Gastrocnemius medialis (tissue), 4 donors: ENCODE measurements around the gene CCDC27. TPM values are rescaled to one million over a fixed set of nuclear protein-coding genes. Genes with fewer than 3 reads are reported as not detected.

Source experiments
- ATAC-seq, 2 donors: fragments of 150-250 bp; one replicate each; pipeline ENCODE4 v1.9.1; 2016
- DNase-seq, 2 donors: peaks; one replicate each; pipeline ENCODE4 v3.0.0-alpha.2; 2019
- H3K27ac ChIP-seq, 4 donors: fragments of 200-600 bp; sonication (generic); 1 replicate in 1 of 4; 2 replicates in 3 of 4; pipeline ENCODE4 v1.5.1; 2016 to 2018; ENCODE audit warnings: mild to moderate bottlenecking in 2 of 4, moderate library complexity in 1 of 4
- H3K27me3 ChIP-seq, 3 donors: fragments of 200-600 bp; sonication (generic) in 2 of 3; 1 replicate in 1 of 3; 2 replicates in 2 of 3; pipeline versions ENCODE4 v1.5.1 to v1.6.0; 2016 to 2019; ENCODE audit warnings: mild to moderate bottlenecking in 1 of 3, moderate library complexity in 1 of 3
- H3K36me3 ChIP-seq, 2 donors: fragments of 200-600 bp; sonication (generic) in 1 of 2; one replicate each; pipeline ENCODE4 v1.5.1; 2017 to 2018
- H3K4me1 ChIP-seq, 2 donors: fragments of 200-600 bp; sonication (generic) in 1 of 2; one replicate each; pipeline ENCODE4 v1.5.1; 2016 to 2017; ENCODE audit warnings: mild to moderate bottlenecking in 2 of 2
- H3K4me3 ChIP-seq, 4 donors: fragments of 200-600 bp; sonication (generic) in 3 of 4; 1 replicate in 1 of 4; 2 replicates in 3 of 4; pipeline ENCODE4 v1.5.1; 2016 to 2019; ENCODE audit warnings: mild to moderate bottlenecking in 2 of 4
- H3K9me3 ChIP-seq, 3 donors: fragments of 200-600 bp; sonication (generic) in 2 of 3; 1 replicate in 1 of 3; 2 replicates in 2 of 3; pipeline ENCODE4 v1.5.1; 2016 to 2019
- POLR2A ChIP-seq, 2 donors: fragments of 450-650 bp; IDR thresholded peaks; one replicate each; pipeline ENCODE4 v1.6.1; 2017; ENCODE audit warnings: antibody characterized with exemption in 2 of 2, mild to moderate bottlenecking in 2 of 2, moderate library complexity in 2 of 2
- in situ Hi-C, 4 donors: fragments of 200-750 bp; cut with MboI; loops; one replicate each; pipeline versions ENCODE4 v1.15.0 to v1.8.0; 2017; ENCODE audit warnings: low sequenced_read_pairs in 4 of 4
- intact Hi-C: fragments of 100-400 bp; cut with DNase I; formaldehyde crosslinking; loops from one replicate; pipeline ENCODE4 v1.15.1; 2023; ENCODE audit warnings: low total_unique reads
- total RNA-seq, 4 donors: library from RNA; depleted of rRNA; stranded (reverse); fragments of >200 nt; gene quantifications; one replicate each; pipeline versions ENCODE4 v1.1.0 to v1.2.3, GENCODE V29; 2016
- TF ChIP-seq, protein P1 (sequence below), 5 experiments: fragments of 450-650 bp in 3 of 5; fragments of 200-600 bp in 2 of 5; sonication (generic) in 2 of 5; IDR thresholded peaks in 4 of 5; conservative IDR thresholded peaks in 1 of 5; 1 replicate in 4 of 5; 2 replicates in 1 of 5; pipeline ENCODE4 v1.5.1; 2016 to 2019; ENCODE audit warnings: antibody characterized with exemption in 5 of 5, mild to moderate bottlenecking in 3 of 5, moderate library complexity in 3 of 5

Gene CCDC27
- total RNA-seq, 4 donors from 2014 or later, result 0.09 TPM; not detected in 3

DNA sequence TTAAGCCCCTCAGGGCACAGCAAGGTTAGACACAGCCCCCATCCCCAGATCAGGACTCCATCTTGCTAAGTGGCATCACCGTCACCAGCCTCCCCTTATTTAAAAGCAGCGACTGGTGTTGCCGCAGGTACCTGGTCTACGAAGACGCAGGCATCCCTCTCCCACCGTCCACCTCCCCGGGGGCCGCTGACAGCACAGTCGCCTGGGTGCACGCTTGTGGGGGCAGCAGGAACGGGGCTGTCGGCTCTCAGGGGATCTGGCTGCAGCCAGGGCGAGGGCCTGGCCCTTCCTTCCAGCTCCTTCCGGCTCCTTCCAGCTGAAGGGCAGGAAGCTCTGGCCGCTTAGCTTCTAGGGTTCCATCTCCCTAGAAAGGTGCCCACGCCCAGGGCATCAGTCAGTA, 17.6 kb upstream of the CCDC27 start:
- intact Hi-C loops (no loop called here), in situ Hi-C loops (no loop called here)
- H3K27me3 ChIP-seq, result peaks cover 0 to 7% (median 3%) of the 10 kb centered on the region in 3 donors
- H3K4me1 ChIP-seq, result peaks cover 18 to 20% of the 10 kb centered on the region in 2 donors
- ATAC-seq, result no peak
- H3K27ac ChIP-seq, result no peak overlapping the region
- H3K9me3 ChIP-seq, result no peaks in the 10 kb centered on the region
- TF ChIP-seq, protein P1, sequence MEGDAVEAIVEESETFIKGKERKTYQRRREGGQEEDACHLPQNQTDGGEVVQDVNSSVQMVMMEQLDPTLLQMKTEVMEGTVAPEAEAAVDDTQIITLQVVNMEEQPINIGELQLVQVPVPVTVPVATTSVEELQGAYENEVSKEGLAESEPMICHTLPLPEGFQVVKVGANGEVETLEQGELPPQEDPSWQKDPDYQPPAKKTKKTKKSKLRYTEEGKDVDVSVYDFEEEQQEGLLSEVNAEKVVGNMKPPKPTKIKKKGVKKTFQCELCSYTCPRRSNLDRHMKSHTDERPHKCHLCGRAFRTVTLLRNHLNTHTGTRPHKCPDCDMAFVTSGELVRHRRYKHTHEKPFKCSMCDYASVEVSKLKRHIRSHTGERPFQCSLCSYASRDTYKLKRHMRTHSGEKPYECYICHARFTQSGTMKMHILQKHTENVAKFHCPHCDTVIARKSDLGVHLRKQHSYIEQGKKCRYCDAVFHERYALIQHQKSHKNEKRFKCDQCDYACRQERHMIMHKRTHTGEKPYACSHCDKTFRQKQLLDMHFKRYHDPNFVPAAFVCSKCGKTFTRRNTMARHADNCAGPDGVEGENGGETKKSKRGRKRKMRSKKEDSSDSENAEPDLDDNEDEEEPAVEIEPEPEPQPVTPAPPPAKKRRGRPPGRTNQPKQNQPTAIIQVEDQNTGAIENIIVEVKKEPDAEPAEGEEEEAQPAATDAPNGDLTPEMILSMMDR (IDR thresholded peaks at IDR 0.05 in 4 of 5, conservative IDR thresholded peaks at IDR 0.05 in 1 of 5), result no peak
- TF ChIP-seq POLR2A (IDR thresholded peaks at IDR 0.05), result no peak
- no peak for DNase-seq
- H3K4me3 ChIP-seq, result no peak overlapping the region
- H3K36me3 ChIP-seq, result peaks cover 0 to 35% of the 10 kb centered on the region in 2 donors

DNA sequence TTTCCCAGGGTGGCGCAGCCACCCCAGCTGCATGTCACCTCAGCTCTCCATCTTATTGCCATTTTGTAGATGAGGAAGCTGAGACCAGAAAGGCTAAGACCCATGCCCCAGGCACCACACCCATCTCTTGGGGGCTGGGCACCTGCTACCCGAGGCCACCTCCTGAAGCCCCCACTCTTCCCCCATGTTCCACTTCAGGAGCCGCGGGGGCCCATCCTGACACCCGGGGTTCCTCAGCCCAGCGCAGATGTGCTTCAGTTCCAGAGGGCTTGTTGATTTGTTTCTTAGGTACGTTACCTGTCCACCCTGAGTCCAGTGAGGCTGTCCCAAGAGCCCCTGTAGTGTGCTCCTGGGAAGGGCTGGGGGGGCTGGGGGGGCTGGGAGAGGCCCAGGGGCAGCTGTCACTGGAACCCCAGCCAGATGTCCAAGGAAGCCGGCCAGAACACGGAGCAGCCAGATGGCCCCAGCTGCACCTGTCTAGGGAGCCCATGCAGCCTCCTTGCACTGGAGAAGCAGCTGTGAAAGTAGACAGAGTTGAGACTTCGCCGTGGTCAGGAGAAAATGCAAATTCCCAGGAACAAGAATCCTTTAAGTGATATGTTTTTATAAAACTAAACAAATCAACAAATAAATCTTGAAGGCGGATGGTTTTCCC, 17.1 kb upstream of the CCDC27 start:
- Histone ChIP-seq H3K27ac (no peak overlapping the region), H3K36me3 (peaks cover 0 to 40% of the 10 kb centered on the region in 2 donors), H3K9me3 (no peaks in the 10 kb centered on the region), H3K27me3 (peaks cover 0 to 3% (median 0%) of the 10 kb centered on the region in 3 donors), H3K4me1 (peaks cover 18 to 20% of the 10 kb centered on the region in 2 donors), H3K4me3 (no peak overlapping the region)
- DNase-seq (no peak), ATAC-seq (no peak)
- TF ChIP-seq, protein P1 (IDR thresholded peaks at IDR 0.05 in 4 of 5, conservative IDR thresholded peaks at IDR 0.05 in 1 of 5), result no peak
- TF ChIP-seq POLR2A (IDR thresholded peaks at IDR 0.05), result no peak
- in situ Hi-C loops (no loop called here), intact Hi-C loops (no loop called here)

DNA sequence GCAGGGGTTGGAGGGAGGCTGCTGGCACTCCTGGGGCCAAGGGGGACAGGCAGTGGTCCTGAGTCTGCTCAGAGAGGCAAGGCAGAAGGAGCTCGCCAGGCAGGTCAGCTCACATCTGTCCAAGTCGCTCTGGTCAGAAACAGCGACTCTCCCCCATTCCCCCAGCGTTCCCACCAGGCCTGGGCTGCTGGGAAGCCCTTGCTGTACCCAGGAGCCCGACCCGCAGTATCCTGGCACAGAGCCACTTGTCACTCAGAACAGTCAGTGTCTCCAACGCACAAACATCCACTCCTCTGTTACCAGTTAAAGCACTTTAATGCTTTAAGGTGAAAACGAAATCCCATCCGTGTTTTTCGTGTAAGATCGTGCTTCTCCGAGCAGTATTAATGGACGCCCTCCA, 16.6 kb upstream of the CCDC27 start:
- no peak for TF ChIP-seq POLR2A (IDR thresholded peaks at IDR 0.05)
- TF ChIP-seq, protein P1 (IDR thresholded peaks at IDR 0.05 in 4 of 5, conservative IDR thresholded peaks at IDR 0.05 in 1 of 5), result no peak
- no peak overlapping the region for H3K4me3 ChIP-seq
- in situ Hi-C loops (no loop called here), intact Hi-C loops (no loop called here)
- H3K4me1 ChIP-seq, result peaks cover 18 to 20% of the 10 kb centered on the region in 2 donors
- no peaks in the 10 kb centered on the region for H3K9me3 ChIP-seq
- ATAC-seq (no peak), DNase-seq (no peak)
- no peak overlapping the region for H3K27ac ChIP-seq
- no peaks in the 10 kb centered on the region for H3K27me3 ChIP-seq
- H3K36me3 ChIP-seq, result peaks cover 0 to 42% of the 10 kb centered on the region in 2 donors

DNA sequence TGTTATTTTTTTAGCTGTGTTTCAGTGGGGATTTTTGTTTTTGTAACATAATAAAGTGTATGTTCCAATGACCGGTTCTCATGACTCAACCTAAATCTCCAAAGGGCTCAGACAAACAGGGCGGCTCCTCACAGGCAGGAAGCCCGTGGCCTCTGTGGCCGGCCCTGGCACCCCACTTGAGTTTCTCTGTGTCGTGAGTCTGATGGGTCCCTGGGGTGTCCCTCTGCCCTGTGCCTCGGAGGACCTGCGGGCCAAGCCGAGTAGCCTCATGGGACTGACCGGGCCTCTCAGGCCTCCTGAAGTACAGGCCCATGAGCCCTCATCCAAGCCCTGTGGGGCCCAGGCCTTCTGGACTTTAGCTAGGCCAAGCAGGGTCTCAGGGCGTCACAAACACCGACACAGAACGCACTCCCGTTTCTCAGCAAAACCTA, 16.1 kb upstream of the CCDC27 start:
- ATAC-seq (no peak), DNase-seq (no peak)
- intact Hi-C loops (no loop called here), in situ Hi-C loops (no loop called here)
- Histone ChIP-seq H3K9me3 (no peaks in the 10 kb centered on the region), H3K27ac (no peak overlapping the region), H3K4me3 (no peak overlapping the region), H3K4me1 (peaks cover 16 to 17% of the 10 kb centered on the region in 2 donors), H3K27me3 (no peaks in the 10 kb centered on the region), H3K36me3 (peaks cover 0 to 47% of the 10 kb centered on the region in 2 donors)
- TF ChIP-seq, protein P1 (IDR thresholded peaks at IDR 0.05 in 4 of 5, conservative IDR thresholded peaks at IDR 0.05 in 1 of 5), result no peak
- TF ChIP-seq POLR2A (IDR thresholded peaks at IDR 0.05), result no peak
